NCI-H1694 (cell line): ENCODE measurements around the gene L3MBTL1.
"Not testable (repeated sequence)": the region's sequence is repeated elsewhere in the genome, so short reads cannot be mapped to it uniquely, and the experiment has no call there.

ENCODE experiments used
- DNase-seq: peaks from one replicate; lab custom pipeline; 2025; lab: John Stamatoyannopoulos, UW

The L3MBTL1 gene

DNA sequence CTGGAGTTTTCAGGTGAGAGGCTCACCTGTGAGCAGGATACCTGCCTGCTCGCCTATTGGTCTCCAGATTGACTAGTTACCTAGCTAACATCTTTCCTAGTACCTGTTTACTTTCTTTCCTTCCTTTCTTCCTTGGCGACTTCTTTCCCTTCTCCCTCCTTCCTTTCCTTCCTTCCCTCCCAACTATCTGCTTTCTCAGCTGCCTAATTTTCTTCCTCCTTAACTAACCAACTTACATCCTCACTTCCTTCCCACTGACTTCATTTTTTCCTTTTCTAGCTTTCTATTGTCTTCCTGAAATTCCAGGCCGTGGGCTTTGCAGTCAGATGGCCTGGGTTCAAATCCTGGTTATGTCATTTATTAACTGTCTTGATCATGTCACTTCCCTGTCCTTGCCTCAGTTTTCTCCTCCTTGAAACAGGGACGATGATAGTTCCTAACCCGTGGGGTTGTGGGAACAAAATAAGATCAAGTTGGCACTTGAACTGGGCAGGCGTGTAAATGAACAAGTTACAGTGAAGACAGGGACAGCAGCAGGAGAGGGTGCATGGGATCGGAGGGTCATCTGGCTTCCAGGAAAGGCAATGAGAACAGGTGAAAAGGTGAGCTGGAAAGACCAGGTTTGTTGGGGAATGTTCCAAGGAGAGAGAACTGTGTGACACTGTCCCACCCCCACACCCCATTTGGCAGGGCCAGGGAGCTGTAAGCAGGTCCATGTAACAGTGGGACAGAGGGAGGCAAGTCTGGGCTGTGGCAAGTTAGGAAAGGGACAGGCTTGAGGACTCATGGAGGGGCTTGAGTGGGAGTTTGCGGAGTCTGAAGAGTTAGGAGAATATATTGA is 51.9 kb downstream of the L3MBTL1 start:
- DNase-seq, result no peak

DNA sequence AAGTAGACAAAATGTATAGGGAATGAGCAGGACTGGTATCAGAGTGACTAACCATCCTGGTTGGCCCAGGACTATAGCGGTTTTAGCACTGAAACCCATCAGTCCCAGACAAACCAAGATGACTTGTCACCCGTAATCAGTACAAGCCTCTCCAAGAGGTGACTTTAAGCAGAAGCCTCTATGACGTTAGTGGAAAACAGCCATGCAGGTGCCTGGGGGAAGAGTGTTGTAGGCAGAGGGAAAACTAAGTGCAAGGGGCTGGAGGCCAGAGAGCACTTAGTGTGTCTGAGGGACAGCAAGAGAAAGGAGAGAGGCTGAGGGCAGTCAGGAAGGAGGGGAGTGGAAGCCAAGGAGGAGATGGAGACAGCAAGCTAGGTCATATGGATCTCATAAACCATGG is 53.5 kb downstream of the L3MBTL1 start:
- DNase-seq, result no peak

DNA sequence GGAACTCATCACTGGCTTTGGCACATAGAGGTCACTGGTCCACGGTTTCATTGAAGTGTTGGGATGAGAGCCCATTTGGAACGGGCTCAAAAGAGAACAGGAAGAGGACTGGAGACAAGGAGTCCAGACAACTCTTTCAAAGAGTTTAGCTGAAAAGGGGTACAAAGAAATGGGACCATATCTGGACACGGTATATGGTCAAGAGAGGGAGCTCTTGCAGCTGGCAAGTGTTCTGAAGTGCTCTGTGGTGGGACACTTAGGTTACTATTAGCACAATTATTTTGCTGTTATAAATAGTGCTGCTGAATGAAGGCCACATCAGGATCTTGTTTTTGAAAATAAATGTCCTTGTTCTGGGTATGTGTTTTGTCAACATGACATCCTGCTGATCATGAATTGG is 55.9 kb downstream of the L3MBTL1 start:
- no peak for DNase-seq

DNA sequence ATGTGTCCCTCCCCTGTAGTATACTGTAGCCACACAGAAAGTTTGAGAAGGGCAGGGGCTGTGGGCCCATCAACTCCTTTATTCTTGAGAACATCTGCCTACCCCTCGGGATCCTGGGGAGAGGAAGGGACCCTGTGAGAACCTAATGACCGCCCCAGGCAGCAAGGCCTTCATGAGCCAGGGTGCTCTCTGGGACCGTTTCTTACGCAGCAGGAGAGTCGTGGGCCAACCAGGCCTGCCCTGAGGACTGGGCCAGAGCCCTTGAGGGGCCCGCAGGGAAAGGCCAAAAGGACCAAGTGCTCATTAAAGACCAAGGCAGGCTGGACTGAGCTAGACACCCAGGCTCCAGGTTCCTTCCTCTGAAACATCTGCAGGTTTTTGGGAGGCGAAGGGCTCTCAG is 56.5 kb downstream of the L3MBTL1 start:
- DNase-seq, result no peak

DNA sequence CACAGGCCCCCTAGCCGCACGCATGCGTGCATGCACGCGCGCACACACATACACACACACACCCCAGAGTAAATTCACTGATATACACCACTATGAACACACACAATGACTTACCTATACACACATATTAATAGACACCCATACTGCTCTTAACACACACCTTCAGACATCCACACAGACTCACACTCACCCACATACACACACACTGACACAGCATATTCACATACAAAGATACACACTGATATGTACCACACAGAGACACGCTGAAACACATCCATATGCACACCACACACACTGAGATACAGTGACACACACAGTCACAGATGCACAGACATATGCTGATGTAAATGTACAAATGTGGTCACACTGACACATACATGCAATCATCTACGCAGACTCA is 57.0 kb downstream of the L3MBTL1 start:
- DNase-seq, result no peak

DNA sequence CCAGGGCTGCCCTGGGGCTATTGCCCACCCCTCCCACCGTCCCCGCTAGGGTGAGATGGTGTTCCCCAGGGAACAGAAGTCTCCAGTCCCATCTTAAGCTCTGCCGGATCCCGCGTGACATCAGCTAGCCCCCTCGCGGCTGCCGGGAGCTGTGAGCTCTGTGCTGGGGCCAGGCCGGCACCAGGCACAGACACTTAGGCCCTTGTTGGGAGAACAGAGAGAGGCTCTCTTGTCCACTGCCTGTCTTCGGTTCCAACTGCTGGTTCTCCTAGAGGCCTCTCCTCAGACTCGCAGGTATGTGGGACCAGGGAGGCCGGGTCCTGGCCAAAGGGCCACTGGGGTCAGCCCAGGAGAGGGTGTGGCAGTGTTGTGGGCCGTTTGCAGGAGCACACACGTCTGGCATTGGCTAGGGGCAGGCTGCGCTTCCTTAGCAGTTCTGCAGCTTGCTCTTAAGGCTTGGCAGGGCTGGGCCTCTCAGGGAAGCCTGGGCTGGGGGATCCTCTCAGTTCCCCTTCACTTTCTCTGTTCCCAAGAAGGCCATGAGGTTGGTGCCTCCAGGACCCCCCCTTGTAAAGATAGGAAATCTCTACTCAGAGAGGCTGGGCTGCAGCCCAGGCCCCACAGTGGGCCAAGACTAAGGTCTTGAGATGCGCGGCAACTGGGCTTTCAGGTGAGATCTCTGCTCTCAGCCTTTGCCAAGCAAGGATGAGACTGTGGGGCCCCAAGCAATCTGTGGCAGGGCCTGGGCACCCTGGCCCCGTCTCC is 57.7 kb downstream of the L3MBTL1 start:
- DNase-seq, result no peak

DNA sequence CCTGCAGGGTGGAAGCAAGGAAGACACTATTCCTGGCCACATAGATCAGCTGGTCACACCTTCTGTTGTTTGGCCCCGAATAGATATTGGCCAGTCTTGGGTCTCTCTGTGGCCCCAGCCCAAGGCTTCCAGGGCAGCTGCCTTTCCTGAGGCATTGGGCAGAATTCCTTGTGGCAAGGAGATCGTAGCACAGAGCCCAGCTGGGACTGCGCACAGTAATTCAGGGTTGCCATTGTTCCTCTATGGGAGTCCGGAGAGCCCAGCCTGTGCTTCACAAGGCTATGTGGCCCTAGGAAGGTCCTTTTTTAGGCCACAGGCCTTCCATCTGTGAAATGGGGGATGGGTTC is 58.2 kb downstream of the L3MBTL1 start:
- DNase-seq, result no peak

DNA sequence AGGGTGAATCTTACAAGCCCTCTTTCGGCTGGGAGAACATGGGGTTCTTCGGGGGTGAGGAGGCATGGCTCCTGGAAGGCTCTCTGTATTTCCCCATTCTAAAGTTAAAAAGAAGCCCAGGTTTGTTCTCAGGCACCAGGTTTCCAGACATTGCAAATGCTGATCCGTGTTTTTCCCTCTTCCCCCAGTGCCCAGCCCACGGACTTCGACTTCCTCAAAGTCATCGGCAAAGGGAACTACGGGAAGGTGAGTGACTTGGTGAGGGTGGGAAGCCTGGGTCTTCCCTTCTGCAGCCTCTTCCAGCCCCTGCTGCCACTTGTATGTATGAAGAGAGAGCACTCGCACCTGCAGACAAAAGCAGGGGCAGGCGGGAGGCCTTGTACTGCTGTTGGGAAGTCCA is 60.0 kb downstream of the L3MBTL1 start:
- no peak for DNase-seq

DNA sequence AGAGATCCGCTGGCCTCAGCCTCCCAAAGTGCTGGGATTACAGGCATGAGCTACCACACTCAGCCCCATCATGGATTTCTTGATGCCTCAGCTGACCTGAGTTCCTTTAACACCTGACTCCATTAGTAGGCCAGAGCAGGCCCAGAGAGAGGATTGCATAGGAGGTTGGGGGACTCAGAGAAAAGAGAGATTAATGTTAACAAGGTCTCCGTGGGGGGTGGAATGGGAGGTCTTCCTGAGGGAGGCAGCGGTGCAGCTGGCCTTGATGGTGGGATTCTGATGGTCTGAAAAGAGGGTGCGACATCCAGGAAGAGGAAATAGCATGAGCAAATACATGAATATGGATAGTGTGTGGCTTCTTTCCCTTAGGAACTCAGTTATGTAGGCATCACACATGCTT is 61.2 kb downstream of the L3MBTL1 start:
- DNase-seq, result no peak

DNA sequence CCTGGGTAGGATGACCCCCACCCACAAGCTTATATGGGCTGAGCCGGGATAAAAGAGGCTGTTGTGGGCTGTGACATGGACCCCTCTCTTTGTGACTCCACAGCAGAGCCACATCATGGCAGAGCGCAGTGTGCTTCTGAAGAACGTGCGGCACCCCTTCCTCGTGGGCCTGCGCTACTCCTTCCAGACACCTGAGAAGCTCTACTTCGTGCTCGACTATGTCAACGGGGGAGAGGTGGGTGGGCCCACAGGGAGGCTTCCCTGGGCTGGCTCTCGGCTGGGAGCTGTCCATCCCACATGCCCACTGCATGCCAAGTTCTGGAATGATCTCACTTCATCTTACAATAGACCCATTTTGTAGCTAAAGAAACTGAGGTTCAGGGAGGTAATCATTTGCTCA is 61.8 kb downstream of the L3MBTL1 start:
- no peak for DNase-seq

DNA sequence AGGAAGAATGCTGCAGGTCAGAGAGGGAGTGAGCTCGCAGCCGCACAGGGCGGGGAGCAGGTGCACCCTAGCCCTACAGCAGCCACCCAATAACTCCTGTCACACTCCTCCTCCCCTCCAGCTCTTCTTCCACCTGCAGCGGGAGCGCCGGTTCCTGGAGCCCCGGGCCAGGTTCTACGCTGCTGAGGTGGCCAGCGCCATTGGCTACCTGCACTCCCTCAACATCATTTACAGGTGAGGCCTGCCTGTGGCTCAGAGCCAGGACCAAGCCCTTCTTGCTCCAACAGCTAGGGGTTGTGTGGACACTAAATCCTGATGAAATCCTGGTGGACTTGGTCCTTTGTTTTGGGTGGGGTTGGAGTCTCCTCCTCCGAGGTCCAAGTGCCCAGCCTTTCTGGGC is 63.0 kb downstream of the L3MBTL1 start:
- DNase-seq, result no peak

DNA sequence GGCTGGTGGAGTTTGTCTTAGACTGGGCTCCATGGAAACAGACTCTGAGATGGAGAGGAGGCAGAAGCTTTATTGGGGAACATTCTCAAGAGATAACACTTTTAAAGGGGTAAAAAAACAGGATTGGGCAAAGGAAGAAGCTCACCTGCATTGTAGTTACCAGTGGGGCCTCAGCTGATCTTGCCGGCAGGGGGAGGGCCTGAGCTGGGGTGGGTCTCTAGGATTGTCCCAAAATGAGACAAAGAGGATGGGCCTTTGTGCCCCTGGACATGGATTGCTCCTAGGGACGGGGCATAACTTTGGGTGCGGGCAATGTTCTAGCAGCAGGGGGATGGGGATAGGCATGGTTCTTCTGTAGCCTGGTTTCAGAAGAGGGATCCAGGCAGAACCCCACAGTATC is 63.8 kb downstream of the L3MBTL1 start:
- no peak for DNase-seq

DNA sequence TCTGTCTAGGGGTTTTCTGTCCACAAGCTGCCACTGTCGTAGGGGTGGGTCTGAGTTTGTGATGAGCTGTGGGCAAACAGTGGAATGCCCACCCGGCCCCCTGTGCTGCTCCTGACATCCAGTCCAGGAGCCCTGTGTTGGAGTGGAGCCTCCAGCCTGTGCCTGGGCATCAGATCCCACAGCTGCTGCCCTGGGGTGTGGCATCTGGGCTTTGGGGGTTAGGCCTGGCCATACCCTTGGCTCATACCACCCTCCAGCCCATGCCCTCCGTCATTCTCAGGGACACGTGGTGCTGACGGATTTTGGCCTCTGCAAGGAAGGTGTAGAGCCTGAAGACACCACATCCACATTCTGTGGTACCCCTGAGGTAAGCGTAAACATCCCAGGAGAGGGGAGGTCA is 64.3 kb downstream of the L3MBTL1 start:
- no peak for DNase-seq

DNA sequence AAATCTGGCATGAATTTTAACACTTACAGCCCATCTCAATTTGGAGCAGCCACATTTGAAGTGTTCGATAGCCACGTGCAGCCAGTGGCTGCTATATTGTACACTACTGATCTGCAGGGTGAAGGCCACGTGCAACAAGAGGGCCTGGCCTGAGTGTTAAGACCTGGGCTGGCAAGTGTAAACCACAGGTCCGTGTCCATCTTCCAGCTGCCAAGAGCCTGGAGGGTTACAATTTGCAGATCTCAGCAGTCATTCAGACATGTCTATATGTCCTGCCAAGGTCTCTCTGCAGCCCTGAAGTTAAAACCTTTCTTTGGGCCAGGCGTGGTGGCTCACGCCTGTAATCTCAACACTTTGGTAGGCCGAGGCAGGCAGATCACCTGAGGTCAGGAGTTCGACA is 65.4 kb downstream of the L3MBTL1 start:
- DNase-seq, result no peak

DNA sequence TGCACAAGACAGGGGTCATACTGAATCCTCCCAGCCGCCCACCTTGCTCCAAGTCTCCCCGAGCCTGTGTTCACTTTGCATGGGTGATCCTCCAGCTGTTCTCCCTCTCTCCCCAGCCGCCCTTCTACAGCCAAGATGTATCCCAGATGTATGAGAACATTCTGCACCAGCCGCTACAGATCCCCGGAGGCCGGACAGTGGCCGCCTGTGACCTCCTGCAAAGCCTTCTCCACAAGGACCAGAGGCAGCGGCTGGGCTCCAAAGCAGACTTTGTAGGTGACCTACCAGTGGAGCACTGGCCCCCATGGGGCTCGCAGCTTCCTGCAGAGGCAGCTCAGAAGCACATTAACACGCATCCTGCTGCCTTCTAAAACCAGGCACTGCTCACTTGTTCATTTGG is 68.6 kb downstream of the L3MBTL1 start:
- no peak for DNase-seq

DNA sequence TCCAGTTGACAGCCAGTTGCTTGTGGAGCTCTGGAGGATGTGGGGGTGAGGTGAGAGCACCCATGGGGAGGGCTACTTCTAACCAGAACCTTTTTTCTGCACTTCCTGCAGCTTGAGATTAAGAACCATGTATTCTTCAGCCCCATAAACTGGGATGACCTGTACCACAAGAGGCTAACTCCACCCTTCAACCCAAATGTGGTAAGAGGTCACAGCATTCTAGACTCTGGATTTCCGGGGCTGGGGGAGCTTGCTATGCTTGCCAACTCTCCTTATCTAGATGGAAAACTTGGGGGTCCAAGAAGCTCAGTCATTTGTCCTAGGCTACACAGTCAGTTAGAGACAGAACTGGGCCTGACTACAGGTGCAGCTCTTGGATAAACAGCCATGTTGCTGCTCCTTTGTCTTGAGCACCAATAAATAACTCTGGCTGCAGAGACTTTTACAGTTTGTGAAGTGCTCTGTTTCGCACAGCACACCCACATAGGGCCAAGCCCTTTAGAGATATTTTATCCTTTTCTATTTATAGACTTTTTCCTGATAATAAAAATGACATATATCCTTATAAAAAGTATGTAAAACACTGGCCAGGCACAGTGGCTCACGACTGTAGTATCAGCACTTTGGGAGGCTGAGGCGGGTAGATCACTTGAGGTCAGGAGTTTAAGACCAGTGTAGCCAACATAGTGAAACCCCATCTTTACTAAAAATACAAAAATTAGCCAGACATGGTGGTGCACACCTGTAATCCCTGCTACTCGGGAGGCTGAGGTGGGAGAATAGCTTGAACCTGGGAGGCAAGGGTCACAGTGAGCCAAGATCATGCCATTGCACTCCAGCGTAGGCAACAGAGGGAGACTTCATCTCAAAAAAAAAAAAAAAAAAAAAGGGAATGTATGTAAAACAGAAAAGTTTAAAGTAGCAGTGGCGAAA is 72.6 kb downstream of the L3MBTL1 start:
- no peak for DNase-seq

DNA sequence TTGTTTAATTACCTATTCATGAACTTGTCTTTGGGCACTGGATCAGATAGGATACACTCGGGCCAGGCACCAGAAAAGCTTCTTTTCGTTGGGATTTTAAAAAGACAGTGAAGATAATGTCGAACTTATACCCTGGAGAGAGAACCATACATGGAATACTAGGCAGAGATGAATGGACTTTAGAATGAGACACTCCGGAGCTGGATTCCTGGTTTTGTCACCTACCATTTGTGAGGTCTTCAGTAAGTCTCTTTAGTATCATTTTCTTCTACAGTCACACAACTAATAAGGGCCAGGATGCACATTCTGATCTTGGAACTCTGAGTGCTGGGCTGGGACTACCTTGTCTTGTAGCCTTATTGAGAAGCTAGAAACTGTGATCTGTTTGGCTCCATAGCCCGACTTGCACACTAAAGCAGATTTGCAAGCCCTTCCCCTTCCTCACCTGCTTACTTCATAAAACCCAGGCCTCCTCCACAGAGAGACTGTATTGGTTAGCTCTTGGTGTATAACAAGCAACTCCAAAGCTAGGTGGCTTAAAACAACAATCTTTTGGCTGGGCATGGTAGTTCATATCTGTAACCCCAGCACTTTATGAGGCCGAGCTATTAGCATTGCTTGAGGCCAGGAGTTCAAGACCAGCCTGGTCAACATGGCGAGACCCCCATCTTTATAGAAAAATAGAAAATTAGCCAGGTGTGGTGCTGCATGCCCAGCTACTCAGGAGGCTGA is 75.8 kb downstream of the L3MBTL1 start:
- no peak for DNase-seq

DNA sequence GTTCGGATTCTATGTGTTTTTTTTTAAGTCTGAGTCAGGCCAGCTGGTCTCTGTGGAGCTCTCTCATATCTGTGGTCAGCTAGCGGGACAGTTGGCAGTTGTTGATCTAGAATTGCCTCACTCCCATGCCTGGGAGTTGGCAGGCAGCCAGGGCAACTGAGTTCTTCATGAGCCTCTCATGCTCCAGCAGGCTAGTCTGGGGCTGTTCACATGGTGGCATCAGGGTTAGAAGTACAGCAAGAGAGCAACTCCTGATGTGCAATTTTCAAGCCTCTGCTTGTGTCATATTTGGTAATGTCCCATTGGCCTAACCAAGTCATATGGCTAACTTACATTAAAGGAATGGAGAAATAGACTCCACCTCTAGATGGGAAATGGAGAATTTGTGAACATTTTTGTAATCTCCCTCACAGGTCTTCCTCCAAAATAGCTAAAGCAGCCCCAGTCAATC is 76.5 kb downstream of the L3MBTL1 start:
- no peak for DNase-seq

DNA sequence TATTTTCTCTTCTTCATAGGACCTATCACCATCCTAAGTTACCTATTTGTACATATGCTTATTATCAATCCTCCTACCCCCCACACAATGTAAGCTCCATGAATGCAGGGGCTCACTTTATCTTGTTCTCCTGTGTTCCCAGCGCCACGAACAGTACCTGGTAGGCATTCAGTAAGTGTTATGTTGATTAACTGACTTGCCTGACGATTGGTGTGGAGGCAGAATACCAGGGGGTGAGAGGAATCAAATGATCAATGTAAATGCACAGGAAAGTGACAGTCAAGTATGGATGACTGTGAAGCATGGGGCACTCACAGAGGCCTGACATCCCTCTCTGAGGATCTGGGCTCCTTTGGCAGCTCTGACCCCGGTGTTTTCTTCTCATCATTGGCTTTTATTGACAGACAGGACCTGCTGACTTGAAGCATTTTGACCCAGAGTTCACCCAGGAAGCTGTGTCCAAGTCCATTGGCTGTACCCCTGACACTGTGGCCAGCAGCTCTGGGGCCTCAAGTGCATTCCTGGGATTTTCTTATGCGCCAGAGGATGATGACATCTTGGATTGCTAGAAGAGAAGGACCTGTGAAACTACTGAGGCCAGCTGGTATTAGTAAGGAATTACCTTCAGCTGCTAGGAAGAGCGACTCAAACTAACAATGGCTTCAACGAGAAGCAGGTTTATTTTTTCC is 77.1 kb downstream of the L3MBTL1 start:
- DNase-seq, result no peak

DNA sequence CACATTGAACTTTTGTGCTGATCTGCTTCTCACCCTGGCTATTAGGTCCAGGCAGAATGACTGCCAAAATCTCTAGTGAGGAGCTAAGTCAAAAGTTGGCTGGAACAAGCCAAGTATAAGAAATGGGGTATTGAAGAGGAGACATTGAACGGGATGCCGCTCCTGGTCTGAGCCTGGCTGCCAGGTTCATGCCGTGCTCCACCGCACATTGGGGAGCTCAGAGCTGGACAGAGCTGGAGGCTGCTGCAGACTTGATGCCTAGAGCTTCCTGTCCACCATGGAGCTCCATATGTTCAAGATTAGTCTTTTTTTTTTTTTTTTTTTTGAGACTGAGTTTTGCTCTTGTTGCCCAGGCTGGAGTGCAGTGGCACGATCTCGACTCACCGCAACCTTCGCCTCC is 79.1 kb downstream of the L3MBTL1 start:
- no peak for DNase-seq

DNA sequence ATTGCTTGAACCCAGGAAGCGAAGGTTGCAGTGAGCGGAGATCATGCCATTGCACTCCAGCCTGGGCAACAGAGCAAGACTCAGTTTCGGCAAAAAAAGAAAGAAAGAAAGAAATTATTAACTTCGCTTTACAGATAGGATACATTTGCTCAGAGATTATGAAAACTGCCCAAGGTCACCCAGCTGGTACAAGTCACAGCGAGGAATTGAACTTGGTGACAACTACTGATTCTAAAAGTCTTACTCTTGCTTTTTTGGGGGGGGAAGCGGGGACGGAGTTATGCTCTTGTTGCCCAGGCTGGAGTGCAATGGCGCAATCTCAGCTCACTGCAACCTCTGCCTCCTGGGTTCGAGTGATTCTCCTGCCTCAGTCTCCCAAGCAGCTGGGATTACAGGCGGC is 81.0 kb downstream of the L3MBTL1 start:
- not testable (repeated sequence) for DNase-seq
